Endothelial cell of umbilical vein (primary cell): ENCODE results near the gene CLSTN2. TPM values are rescaled to one million over a fixed set of nuclear protein-coding genes. Genes with fewer than 3 reads are reported as not detected.

Experiments
- BruUV-seq: library from RNA; stranded (reverse); fragments of 400-500 nt; replicated peaks from 2 replicates; lab custom pipeline; 2021; lab: Mats Ljungman, UMichigan
- CTCF ChIA-PET: fragments of 300-600, 350-600 bp; sonication (Branson Sonifier 250); formaldehyde crosslinking; loops from one replicate; lab custom pipeline; 2021; ENCODE audit warnings: antibody characterized with exemption, inconsistent platforms; lab: Charles Lee
- POLR2A ChIA-PET: fragments of 300-600, 350-600 bp; sonication (Branson Sonifier 250); formaldehyde crosslinking; loops from one replicate; lab custom pipeline; 2021; ENCODE audit warnings: antibody characterized with exemption, inconsistent platforms; lab: Charles Lee
- DNase-seq: peaks from one replicate; pipeline ENCODE4 v3.0.0-alpha.2; 2011; ENCODE audit warnings: low read depth, low spot score
- FAIRE-seq: peaks from 2 replicates; lab custom pipeline; 2011; peaks lifted over from hg19 to GRCh38; lab: Jason Lieb, UNC
- H2AFZ ChIP-seq: 2 replicates; pipeline ENCODE4 v1.6.0; 2012; ENCODE audit warnings: low read depth, low read length, control low read depth, inconsistent platforms
- H3K27ac ChIP-seq: 2 replicates; pipeline ENCODE4 v1.5.1; 2011; ENCODE audit warnings: low read depth, mild to moderate bottlenecking, control low read depth, low read length, moderate library complexity; ENCODE audit not compliant: insufficient read depth
- H3K27me3 ChIP-seq, 2 experiments: 2 replicates each; pipeline versions ENCODE4 v1.6.0 to v1.6.1; 2011; ENCODE audit warnings: low read length in 2 of 2, mixed read lengths in 1 of 2; ENCODE audit not compliant: control insufficient read depth in 2 of 2, insufficient read depth in 2 of 2
- H3K36me3 ChIP-seq, 2 experiments: 2 replicates in 1 of 2; 3 replicates in 1 of 2; pipeline ENCODE4 v1.5.1; 2011; ENCODE audit warnings: low read length in 2 of 2, mild to moderate bottlenecking in 1 of 2, moderate library complexity in 1 of 2; ENCODE audit not compliant: control insufficient read depth in 2 of 2, insufficient read depth in 2 of 2; ENCODE audit errors: extremely low read depth in 1 of 2
- H3K4me1 ChIP-seq: 3 replicates; pipeline ENCODE4 v1.5.1; 2011; ENCODE audit warnings: mild to moderate bottlenecking, low read length; ENCODE audit not compliant: control insufficient read depth, insufficient read depth; ENCODE audit errors: extremely low read depth
- H3K4me2 ChIP-seq: 2 replicates; pipeline ENCODE4 v1.6.1; 2011; ENCODE audit warnings: low read length, control low read depth, mixed read lengths; ENCODE audit not compliant: insufficient read depth
- H3K4me3 ChIP-seq, 3 experiments: fragments of 200-600 bp in 1 of 3; sonication (generic), shearing (Covaris generic) in 1 of 3; replicated peaks in 1 of 3; 2 replicates each; pipeline ENCODE4 v1.5.1; 2011 to 2016; ENCODE audit warnings: control low read depth in 3 of 3, low read length in 3 of 3, mild to moderate bottlenecking in 2 of 3, inconsistent platforms in 1 of 3, low read depth in 1 of 3, moderate library complexity in 1 of 3; ENCODE audit not compliant: insufficient read depth in 1 of 3
- H3K79me2 ChIP-seq: 2 replicates; pipeline ENCODE4 v1.6.0; 2012; ENCODE audit warnings: low read length, inconsistent platforms; ENCODE audit not compliant: control insufficient read depth, insufficient read depth
- H3K9ac ChIP-seq: replicated peaks from 2 replicates; pipeline ENCODE3; 2011; ENCODE audit warnings: low read length, control low read depth; ENCODE audit not compliant: insufficient read depth; ENCODE audit errors: extremely low read depth
- H3K9me1 ChIP-seq: replicated peaks from 3 replicates; pipeline ENCODE4 v1.6.0; 2011; ENCODE audit warnings: mild to moderate bottlenecking, low read length; ENCODE audit not compliant: control insufficient read depth, insufficient read depth; ENCODE audit errors: extremely low read depth
- H3K9me3 ChIP-seq: replicated peaks from 2 replicates; pipeline ENCODE4 v1.5.1; 2012; ENCODE audit warnings: low read length, inconsistent platforms; ENCODE audit not compliant: control insufficient read depth, insufficient read depth
- H4K20me1 ChIP-seq: replicated peaks from 2 replicates; pipeline ENCODE3; 2011; ENCODE audit warnings: mild to moderate bottlenecking, low read length; ENCODE audit not compliant: control insufficient read depth, insufficient read depth; ENCODE audit errors: extremely low read depth
- CTCF ChIP-seq, 2 donors: IDR thresholded peaks; 1 replicate in 1 of 2; 2 replicates in 1 of 2; pipeline ENCODE4 v1.5.1; 2011; ENCODE audit warnings: low read length in 2 of 2, mild to moderate bottlenecking in 2 of 2, moderate library complexity in 2 of 2, control low read depth in 1 of 2, inconsistent platforms in 1 of 2, low read depth in 1 of 2; ENCODE audit not compliant: insufficient read depth in 1 of 2; ENCODE audit errors: extremely low read depth in 1 of 2
- EZH2 ChIP-seq: IDR thresholded peaks from 2 replicates; pipeline ENCODE4 v1.6.1; 2012; ENCODE audit warnings: borderline replicate concordance, low read depth, mild to moderate bottlenecking, moderate library complexity, low read length, inconsistent platforms; ENCODE audit not compliant: severe bottlenecking
- FOS ChIP-seq: IDR thresholded peaks from 2 replicates; pipeline ENCODE4 v1.6.1; 2011; ENCODE audit warnings: mild to moderate bottlenecking, low read length, moderate library complexity, borderline replicate concordance; ENCODE audit not compliant: insufficient read depth
- GATA2 ChIP-seq: IDR thresholded peaks from 2 replicates; pipeline ENCODE4 v1.7.0; 2011; ENCODE audit warnings: low read depth, mild to moderate bottlenecking, moderate library complexity, mixed read lengths, low read length; ENCODE audit not compliant: insufficient read length, insufficient read depth
- JUN ChIP-seq: IDR thresholded peaks from 2 replicates; pipeline ENCODE4 v1.6.1; 2011; ENCODE audit warnings: borderline replicate concordance, low read depth; ENCODE audit not compliant: insufficient read length, insufficient read depth
- MYC ChIP-seq: IDR thresholded peaks from one replicate; pipeline ENCODE4 v1.6.1; 2011; ENCODE audit warnings: mild to moderate bottlenecking, low read depth, low read length
- POLR2A ChIP-seq: IDR thresholded peaks from 2 replicates; pipeline ENCODE4 v1.6.1; 2012; ENCODE audit warnings: low read depth, mild to moderate bottlenecking, control low read depth, low read length
- POLR2AphosphoS5 ChIP-seq: IDR thresholded peaks from 2 replicates; pipeline ENCODE4 v1.6.1; 2012; ENCODE audit warnings: low read depth, mild to moderate bottlenecking, control low read depth, low read length, moderate library complexity; ENCODE audit not compliant: insufficient read depth
- dilution Hi-C: fragments of 300-500 bp; cut with MboI; formaldehyde crosslinking; loops from one replicate; pipeline ENCODE4 v1.15.0; 2019; ENCODE audit warnings: low sequenced_read_pairs; ENCODE audit not compliant: extremely low pct_ligation_motif_present
- intact Hi-C: fragments of 100-400 bp; cut with micrococcal nuclease; formaldehyde crosslinking; loops from one replicate; pipeline ENCODE4 v1.10.0; 2022
- polyA plus RNA-seq, 4 experiments: library from polyadenylated mRNA; depleted of rRNA in 3 of 4; stranded (reverse) in 3 of 4; unstranded in 1 of 4; fragments of >200 nt; gene quantifications; 2 replicates each; pipeline versions ENCODE4 v1.2.1 to v1.2.3, GENCODE V29; 2011 to 2012; ENCODE audit warnings: missing spikeins in 1 of 4
- total RNA-seq: library from RNA; stranded (reverse); gene quantifications from 2 replicates; pipeline ENCODE4 v1.2.3, GENCODE V29; 2021
- TF ChIP-seq, protein P1 (sequence below): IDR thresholded peaks from 2 replicates; pipeline ENCODE4 v1.6.1; 2011; ENCODE audit not compliant: insufficient read depth, insufficient read length

The CLSTN2 gene
- total and polyA plus RNA-seq, 2 donors (not counting 3 experiments of a cell fraction or from before 2014, with no cell fraction given): 0.26 to 0.38 TPM

- dilution Hi-C loops (no loop called here), intact Hi-C loops (no loop called here)
- DNase-seq (no peak), FAIRE-seq (no peak)
- H3K4me2 ChIP-seq: no peak overlapping the region
- no peak overlapping the region for H3K9ac ChIP-seq
- BruUV-seq: no TSS peak
- H3K36me3 ChIP-seq: no peaks in the 10 kb centered on the region
- CTCF ChIA-PET: no interaction called here
- H4K20me1 ChIP-seq: no peaks in the 10 kb centered on the region
- POLR2A ChIA-PET: no interaction called here
- H3K9me1 ChIP-seq: no peaks in the 10 kb centered on the region
- no peaks in the 10 kb centered on the region for H3K79me2 ChIP-seq
- no peak for TF ChIP-seq CTCF (IDR thresholded peaks at IDR 0.05; ENCODE audit: extremely low read depth in 1 of 2, insufficient read depth in 1 of 2, low read depth in 1 of 2, low read length in 2 of 2)
- TF ChIP-seq POLR2A: no peak
- TF ChIP-seq FOS: no peak
- TF ChIP-seq GATA2: no peak
- TF ChIP-seq, protein P1, sequence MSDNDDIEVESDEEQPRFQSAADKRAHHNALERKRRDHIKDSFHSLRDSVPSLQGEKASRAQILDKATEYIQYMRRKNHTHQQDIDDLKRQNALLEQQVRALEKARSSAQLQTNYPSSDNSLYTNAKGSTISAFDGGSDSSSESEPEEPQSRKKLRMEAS: no peak
- no peak for TF ChIP-seq JUN
- no peak for TF ChIP-seq EZH2
- no peak for TF ChIP-seq POLR2AphosphoS5
- no peak for TF ChIP-seq MYC
- no peaks in the 10 kb centered on the region for H3K4me1 ChIP-seq
- H3K9me3 ChIP-seq: no peaks in the 10 kb centered on the region
- H2AFZ ChIP-seq: no peak overlapping the region
- H3K27me3 ChIP-seq: no peaks in the 10 kb centered on the region
- H3K4me3 ChIP-seq: no peak overlapping the region
- no peak overlapping the region for H3K27ac ChIP-seq
Measured at GRCh38 chr3:139994891-139995290, 59.9 kb downstream of the CLSTN2 start.
